SU-DHL-6 (cell line): ENCODE data around the gene KRT4.

Experiments
- EZH2phosphoT487 ChIP-seq: fragments of 200-600 bp; sonication (generic), shearing (Covaris generic); conservative IDR thresholded peaks from 2 replicates; pipeline ENCODE4 v1.6.1; 2018; ENCODE audit warnings: mild to moderate bottlenecking, antibody characterized with exemption, low read length, moderate library complexity, mixed read lengths
- TF ChIP-seq, protein P1 (sequence below): fragments of 200-600 bp; sonication (generic); IDR thresholded peaks from one replicate; pipeline ENCODE4 v1.5.1; 2017; ENCODE audit warnings: antibody characterized with exemption, mild to moderate bottlenecking, low read length, moderate library complexity; ENCODE audit not compliant: insufficient read depth, poor library complexity, severe bottlenecking

DNA sequence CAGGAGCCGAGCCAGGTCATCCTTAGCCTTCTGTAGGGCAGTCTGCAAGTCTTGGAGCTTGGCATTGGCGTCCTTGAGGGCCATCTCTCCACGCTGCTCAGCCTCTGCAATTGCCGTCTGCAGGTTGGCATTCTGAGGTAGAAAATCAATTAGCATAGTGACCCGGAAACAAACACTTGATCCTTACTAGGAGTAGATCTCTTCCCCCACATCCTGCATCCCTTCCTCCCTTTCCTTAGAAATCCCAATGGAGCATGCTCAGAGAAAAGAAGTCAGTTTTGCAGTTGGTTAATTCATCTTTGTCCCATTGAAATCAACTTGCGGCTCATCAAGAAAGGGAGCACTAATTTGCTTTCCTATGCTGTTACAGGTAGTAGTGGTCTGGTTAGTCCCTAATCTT, 42.8 kb downstream of the KRT4 start:
- TF ChIP-seq, protein P1, sequence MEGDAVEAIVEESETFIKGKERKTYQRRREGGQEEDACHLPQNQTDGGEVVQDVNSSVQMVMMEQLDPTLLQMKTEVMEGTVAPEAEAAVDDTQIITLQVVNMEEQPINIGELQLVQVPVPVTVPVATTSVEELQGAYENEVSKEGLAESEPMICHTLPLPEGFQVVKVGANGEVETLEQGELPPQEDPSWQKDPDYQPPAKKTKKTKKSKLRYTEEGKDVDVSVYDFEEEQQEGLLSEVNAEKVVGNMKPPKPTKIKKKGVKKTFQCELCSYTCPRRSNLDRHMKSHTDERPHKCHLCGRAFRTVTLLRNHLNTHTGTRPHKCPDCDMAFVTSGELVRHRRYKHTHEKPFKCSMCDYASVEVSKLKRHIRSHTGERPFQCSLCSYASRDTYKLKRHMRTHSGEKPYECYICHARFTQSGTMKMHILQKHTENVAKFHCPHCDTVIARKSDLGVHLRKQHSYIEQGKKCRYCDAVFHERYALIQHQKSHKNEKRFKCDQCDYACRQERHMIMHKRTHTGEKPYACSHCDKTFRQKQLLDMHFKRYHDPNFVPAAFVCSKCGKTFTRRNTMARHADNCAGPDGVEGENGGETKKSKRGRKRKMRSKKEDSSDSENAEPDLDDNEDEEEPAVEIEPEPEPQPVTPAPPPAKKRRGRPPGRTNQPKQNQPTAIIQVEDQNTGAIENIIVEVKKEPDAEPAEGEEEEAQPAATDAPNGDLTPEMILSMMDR, result no peak
- TF ChIP-seq EZH2phosphoT487, result no peak
